H9 (cell line): Measurements from ENCODE around the gene EPHB6. TPM values are rescaled to one million over a fixed set of nuclear protein-coding genes. Genes with fewer than 3 reads are reported as not detected.

ENCODE experiments used
- DNase-seq: peaks from one replicate; pipeline ENCODE4 v3.0.0-alpha.2; 2017
- H2AFZ ChIP-seq: one replicate; pipeline ENCODE4 v1.6.1; 2013; ENCODE audit warnings: mild to moderate bottlenecking, low read length, control low read depth, moderate library complexity
- H2AK5ac ChIP-seq: 2 replicates; pipeline ENCODE4 v1.6.1; 2013; ENCODE audit warnings: low read length, control low read depth, mixed read lengths; ENCODE audit not compliant: insufficient read length
- H2BK120ac ChIP-seq: one replicate; pipeline ENCODE4 v1.6.1; 2013; ENCODE audit warnings: low read depth, mild to moderate bottlenecking, low read length, control low read depth, inconsistent platforms; ENCODE audit not compliant: poor library complexity, severe bottlenecking
- H2BK12ac ChIP-seq: 2 replicates; pipeline ENCODE4 v1.6.1; 2013; ENCODE audit warnings: low read length, control low read depth, mixed read lengths, low read depth; ENCODE audit not compliant: insufficient read length
- H2BK15ac ChIP-seq: 2 replicates; pipeline ENCODE4 v1.6.1; 2013; ENCODE audit warnings: low read depth, low read length, control low read depth
- H2BK20ac ChIP-seq: one replicate; pipeline ENCODE4 v1.6.1; 2013; ENCODE audit warnings: low read depth, mild to moderate bottlenecking, low read length, control low read depth, inconsistent platforms; ENCODE audit not compliant: poor library complexity, severe bottlenecking
- H2BK5ac ChIP-seq: 2 replicates; pipeline ENCODE4 v1.6.1; 2013; ENCODE audit warnings: low read length, control low read depth, mixed read lengths; ENCODE audit not compliant: insufficient read length
- H3K14ac ChIP-seq: 2 replicates; pipeline ENCODE4 v1.6.1; 2013; ENCODE audit warnings: low read length, control low read depth; ENCODE audit not compliant: insufficient read depth
- H3K18ac ChIP-seq: 2 replicates; pipeline ENCODE4 v1.6.1; 2013; ENCODE audit warnings: low read depth, mild to moderate bottlenecking, mixed read lengths, low read length, control low read depth; ENCODE audit not compliant: insufficient read length
- H3K23ac ChIP-seq: 2 replicates; pipeline ENCODE4 v1.6.1; 2013; ENCODE audit warnings: low read length, control low read depth, mixed read lengths, low read depth; ENCODE audit not compliant: insufficient read length
- H3K23me2 ChIP-seq: 2 replicates; pipeline ENCODE4 v1.6.1; 2013; ENCODE audit warnings: low read depth, mild to moderate bottlenecking, mixed read lengths, low read length, control low read depth; ENCODE audit not compliant: insufficient read length, poor library complexity, severe bottlenecking
- H3K27ac ChIP-seq: 2 replicates; pipeline ENCODE4 v1.5.1; 2013; ENCODE audit warnings: low read length, control low read depth, mixed read lengths, low read depth; ENCODE audit not compliant: insufficient read length
- H3K27me3 ChIP-seq: 2 replicates; pipeline ENCODE4 v1.6.1; 2013; ENCODE audit warnings: low read length, control low read depth, inconsistent platforms; ENCODE audit not compliant: insufficient read depth
- H3K4ac ChIP-seq: 2 replicates; pipeline ENCODE4 v1.6.1; 2013; ENCODE audit warnings: low read depth, mild to moderate bottlenecking, control low read depth, inconsistent platforms, low read length, moderate library complexity
- H3K4me1 ChIP-seq: 2 replicates; pipeline ENCODE4 v1.6.1; 2013; ENCODE audit warnings: low read length, control low read depth, inconsistent platforms; ENCODE audit not compliant: insufficient read depth
- H3K4me2 ChIP-seq: 2 replicates; pipeline ENCODE4 v1.6.1; 2013; ENCODE audit warnings: low read length, control low read depth, mixed read lengths; ENCODE audit not compliant: insufficient read length, insufficient read depth
- H3K56ac ChIP-seq: 2 replicates; pipeline ENCODE4 v1.6.1; 2013; ENCODE audit warnings: low read depth, mild to moderate bottlenecking, mixed read lengths, low read length, control low read depth; ENCODE audit not compliant: insufficient read length
- H3K79me1 ChIP-seq: 2 replicates; pipeline ENCODE4 v1.6.1; 2013; ENCODE audit warnings: low read depth, mild to moderate bottlenecking, moderate library complexity, low read length, control low read depth, inconsistent platforms; ENCODE audit not compliant: insufficient read depth, poor library complexity, severe bottlenecking
- H3K79me2 ChIP-seq: 2 replicates; pipeline ENCODE4 v1.6.1; 2013; ENCODE audit warnings: low read length, control low read depth, inconsistent platforms; ENCODE audit not compliant: insufficient read depth
- H3K9ac ChIP-seq: 2 replicates; pipeline ENCODE4 v1.6.1; 2013; ENCODE audit warnings: low read length, control low read depth, mixed read lengths; ENCODE audit not compliant: insufficient read length; ENCODE audit errors: extremely low read depth
- H3K9me3 ChIP-seq: one replicate; pipeline ENCODE4 v1.6.1; 2013; ENCODE audit warnings: low read depth, low read length, inconsistent platforms; ENCODE audit not compliant: control insufficient read depth
- H3T11ph ChIP-seq: one replicate; pipeline ENCODE4 v1.6.1; 2013; ENCODE audit warnings: mild to moderate bottlenecking, low read length, control low read depth, inconsistent platforms
- H4K20me1 ChIP-seq: one replicate; pipeline ENCODE4 v1.6.1; 2013; ENCODE audit not compliant: control insufficient read depth, insufficient read length, insufficient read depth
- H4K5ac ChIP-seq: 2 replicates; pipeline ENCODE4 v1.6.1; 2013; ENCODE audit warnings: low read depth, mild to moderate bottlenecking, mixed read lengths, low read length, control low read depth; ENCODE audit not compliant: insufficient read length
- H4K8ac ChIP-seq: replicated peaks from 2 replicates; pipeline ENCODE4 v1.6.1; 2013; ENCODE audit warnings: low read length, control low read depth, mixed read lengths, low read depth; ENCODE audit not compliant: insufficient read length
- H4K91ac ChIP-seq: 2 replicates; pipeline ENCODE4 v1.6.1; 2013; ENCODE audit warnings: low read depth, mild to moderate bottlenecking, moderate library complexity, mixed read lengths, low read length, control low read depth; ENCODE audit not compliant: insufficient read length
- H3K27ac Mint-ChIP-seq, 3 experiments: 2 replicates in 2 of 3; 3 replicates in 1 of 3; pipeline ENCODE4 v1.8.0; 2020 to 2021; ENCODE audit warnings: mixed read lengths in 3 of 3, mild to moderate bottlenecking in 1 of 3, moderate library complexity in 1 of 3
- H3K27me3 Mint-ChIP-seq: 2 replicates; pipeline ENCODE4 v1.8.0; 2021; ENCODE audit warnings: low read depth, mild to moderate bottlenecking, moderate library complexity, mixed read lengths
- H3K36me3 Mint-ChIP-seq, 3 experiments: 2 replicates in 2 of 3; 3 replicates in 1 of 3; pipeline ENCODE4 v1.8.0; 2020 to 2021; ENCODE audit warnings: low read depth in 3 of 3, mixed read lengths in 3 of 3; ENCODE audit not compliant: insufficient read depth in 1 of 3
- H3K4me1 Mint-ChIP-seq, 2 experiments: 2 replicates each; pipeline ENCODE4 v1.8.0; 2020; ENCODE audit warnings: mixed read lengths in 2 of 2
- H3K4me3 Mint-ChIP-seq, 2 experiments: 2 replicates in 1 of 2; 3 replicates in 1 of 2; pipeline ENCODE4 v1.8.0; 2020 to 2021; ENCODE audit warnings: mild to moderate bottlenecking in 2 of 2, mixed read lengths in 2 of 2, moderate library complexity in 1 of 2
- H3K9me3 Mint-ChIP-seq, 2 experiments: 2 replicates in 1 of 2; 3 replicates in 1 of 2; pipeline ENCODE4 v1.8.0; 2020; ENCODE audit warnings: mild to moderate bottlenecking in 2 of 2, mixed read lengths in 2 of 2, moderate library complexity in 1 of 2
- WGBS: extraction: QIAGEN DNeasy Blood & Tissue Kit; methylation state at CpG from one replicate; pipeline ENCODE4 v1.1.7; 2013; ENCODE audit warnings: missing lambda C conversion rate, low lambda C conversion rate, mixed read lengths; ENCODE audit not compliant: insufficient read length; ENCODE audit errors: extremely low coverage; 5-methylcytosine and 5-hydroxymethylcytosine counted together
- total RNA-seq: library from RNA; stranded (reverse); gene quantifications from 2 replicates; pipeline ENCODE4 v1.2.1, GENCODE V29; 2021
- TF ChIP-seq, protein P1 (sequence below): fragments of 200-600 bp; sonication (generic); conservative IDR thresholded peaks from 3 replicates; pipeline ENCODE4 v1.8.0; 2021; ENCODE audit warnings: antibody characterized with exemption, mild to moderate bottlenecking

The EPHB6 gene
- total RNA-seq, 1 experiment from 2014 or later, result 9.7 TPM

DNA sequence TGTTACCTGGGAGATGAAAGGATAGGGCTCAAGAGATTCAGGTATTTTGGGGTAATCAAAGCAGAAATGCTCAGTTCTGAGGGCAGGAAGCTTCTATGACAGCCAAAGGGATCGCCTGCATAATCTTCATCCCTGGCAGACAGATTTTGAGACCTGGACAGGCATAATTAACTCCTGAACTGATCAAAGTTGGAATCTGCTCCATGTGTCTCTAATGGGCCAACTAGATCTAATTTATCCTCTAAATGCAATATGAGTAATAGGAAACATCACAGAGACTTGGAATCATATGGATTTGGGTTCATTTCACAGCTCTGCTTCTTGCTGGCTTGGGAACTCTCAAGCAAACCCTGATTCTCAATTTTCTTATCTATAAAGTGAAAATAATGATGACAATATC lies 41.2 kb upstream of the EPHB6 start:
- H2AK5ac ChIP-seq, result no peak overlapping the region
- H4K20me1 ChIP-seq, result no peaks in the 10 kb centered on the region
- H2BK5ac ChIP-seq, result no peak overlapping the region
- Mint-ChIP-seq H3K27ac (peak overlapping the region; percentile 28 to 81 (median 31); a peak in 6 of 7 replicates), H3K4me1 (peaks cover 33 to 41% of the 10 kb centered on the region in 2 experiments), H3K36me3 (no peaks in the 10 kb centered on the region; a peak in 1 of 7 replicates), H3K4me3 (peak overlapping the region in 1 of 2 experiments; percentile 9; a peak in 2 of 5 replicates), H3K27me3 (peaks cover 13% of the 10 kb centered on the region), H3K9me3 (no peaks in the 10 kb centered on the region; a peak in 1 of 5 replicates)
- peak overlapping the region; percentile 47 for H3K27ac ChIP-seq
- H3K79me1 ChIP-seq, result no peaks in the 10 kb centered on the region
- no peak overlapping the region for H4K91ac ChIP-seq
- H2BK12ac ChIP-seq, result no peak overlapping the region
- peak overlapping the region; percentile 27 for H3K9ac ChIP-seq
- TF ChIP-seq, protein P1, sequence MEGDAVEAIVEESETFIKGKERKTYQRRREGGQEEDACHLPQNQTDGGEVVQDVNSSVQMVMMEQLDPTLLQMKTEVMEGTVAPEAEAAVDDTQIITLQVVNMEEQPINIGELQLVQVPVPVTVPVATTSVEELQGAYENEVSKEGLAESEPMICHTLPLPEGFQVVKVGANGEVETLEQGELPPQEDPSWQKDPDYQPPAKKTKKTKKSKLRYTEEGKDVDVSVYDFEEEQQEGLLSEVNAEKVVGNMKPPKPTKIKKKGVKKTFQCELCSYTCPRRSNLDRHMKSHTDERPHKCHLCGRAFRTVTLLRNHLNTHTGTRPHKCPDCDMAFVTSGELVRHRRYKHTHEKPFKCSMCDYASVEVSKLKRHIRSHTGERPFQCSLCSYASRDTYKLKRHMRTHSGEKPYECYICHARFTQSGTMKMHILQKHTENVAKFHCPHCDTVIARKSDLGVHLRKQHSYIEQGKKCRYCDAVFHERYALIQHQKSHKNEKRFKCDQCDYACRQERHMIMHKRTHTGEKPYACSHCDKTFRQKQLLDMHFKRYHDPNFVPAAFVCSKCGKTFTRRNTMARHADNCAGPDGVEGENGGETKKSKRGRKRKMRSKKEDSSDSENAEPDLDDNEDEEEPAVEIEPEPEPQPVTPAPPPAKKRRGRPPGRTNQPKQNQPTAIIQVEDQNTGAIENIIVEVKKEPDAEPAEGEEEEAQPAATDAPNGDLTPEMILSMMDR, result no peak
- H3K4me1 ChIP-seq, result peaks cover 14% of the 10 kb centered on the region; the same call in 1 of the 2 replicates
- H2BK15ac ChIP-seq, result no peak overlapping the region
- no peak overlapping the region for H4K5ac ChIP-seq
- no peaks in the 10 kb centered on the region for H3K23me2 ChIP-seq
- no peak overlapping the region for H3K4ac ChIP-seq
- no peak overlapping the region for H3K18ac ChIP-seq
- no peak overlapping the region for H4K8ac ChIP-seq
- H2BK20ac ChIP-seq, result no peak overlapping the region
- no peaks in the 10 kb centered on the region for H3K27me3 ChIP-seq
- DNase-seq, result no peak
- H3K4me2 ChIP-seq, result peak overlapping the region; percentile 7
- WGBS, result no CpG with 5 or more reads among the region's 1 CpG
- no peak overlapping the region for H3K23ac ChIP-seq
- H3K9me3 ChIP-seq, result no peaks in the 10 kb centered on the region
- H2BK120ac ChIP-seq, result no peak overlapping the region
- H3T11ph ChIP-seq, result no peak overlapping the region
- no peaks in the 10 kb centered on the region for H3K79me2 ChIP-seq
- H2AFZ ChIP-seq, result no peak overlapping the region
- H3K14ac ChIP-seq, result peak overlapping the region; percentile 8; the same call in 1 of the 2 replicates
- H3K56ac ChIP-seq, result no peak overlapping the region
